Epithelial cell of esophagus (primary cell): Measurements from ENCODE around the gene DEFB127.

Experiments used
- DNase-seq: peaks from one replicate; pipeline ENCODE4 v3.0.0; 2010; ENCODE audit warnings: low read depth
- H3K4me3 ChIP-seq: 2 replicates; pipeline ENCODE4 v1.5.1; 2011; ENCODE audit warnings: mild to moderate bottlenecking, low read length, control low read depth
- TF ChIP-seq, protein P1 (sequence below): IDR thresholded peaks from 2 replicates; pipeline ENCODE4 v1.5.1; 2011; ENCODE audit warnings: low read depth, mild to moderate bottlenecking, low read length, control low read depth, inconsistent platforms; ENCODE audit not compliant: insufficient read depth; ENCODE audit errors: missing control alignments

The DEFB127 gene

DNA sequence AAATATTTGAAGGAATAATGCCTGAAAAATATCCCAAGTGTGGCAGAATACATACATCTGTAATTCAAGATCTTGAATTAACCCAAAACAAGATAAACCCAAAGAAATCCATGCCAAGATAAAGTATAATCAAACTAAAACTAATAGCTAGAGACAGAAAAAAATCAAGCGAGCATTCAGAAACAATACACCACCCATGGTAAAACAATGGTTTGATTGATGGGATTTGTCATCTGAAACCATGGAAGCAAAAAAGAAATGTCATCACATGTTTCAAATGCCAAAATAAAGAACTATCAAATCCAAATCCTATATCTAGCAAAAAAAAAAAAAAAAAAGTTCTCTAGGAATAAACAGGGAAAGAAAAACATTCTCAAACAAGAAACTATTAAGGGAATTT, 5.1 kb upstream of the DEFB127 start:
- TF ChIP-seq, protein P1, sequence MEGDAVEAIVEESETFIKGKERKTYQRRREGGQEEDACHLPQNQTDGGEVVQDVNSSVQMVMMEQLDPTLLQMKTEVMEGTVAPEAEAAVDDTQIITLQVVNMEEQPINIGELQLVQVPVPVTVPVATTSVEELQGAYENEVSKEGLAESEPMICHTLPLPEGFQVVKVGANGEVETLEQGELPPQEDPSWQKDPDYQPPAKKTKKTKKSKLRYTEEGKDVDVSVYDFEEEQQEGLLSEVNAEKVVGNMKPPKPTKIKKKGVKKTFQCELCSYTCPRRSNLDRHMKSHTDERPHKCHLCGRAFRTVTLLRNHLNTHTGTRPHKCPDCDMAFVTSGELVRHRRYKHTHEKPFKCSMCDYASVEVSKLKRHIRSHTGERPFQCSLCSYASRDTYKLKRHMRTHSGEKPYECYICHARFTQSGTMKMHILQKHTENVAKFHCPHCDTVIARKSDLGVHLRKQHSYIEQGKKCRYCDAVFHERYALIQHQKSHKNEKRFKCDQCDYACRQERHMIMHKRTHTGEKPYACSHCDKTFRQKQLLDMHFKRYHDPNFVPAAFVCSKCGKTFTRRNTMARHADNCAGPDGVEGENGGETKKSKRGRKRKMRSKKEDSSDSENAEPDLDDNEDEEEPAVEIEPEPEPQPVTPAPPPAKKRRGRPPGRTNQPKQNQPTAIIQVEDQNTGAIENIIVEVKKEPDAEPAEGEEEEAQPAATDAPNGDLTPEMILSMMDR: no peak
- H3K4me3 ChIP-seq: no peak overlapping the region
- DNase-seq: no peak

GRCh38 chr20:164618-165017, 7.4 kb downstream of the DEFB127 start:
- TF ChIP-seq, protein P1: no peak
- no peak for DNase-seq
- H3K4me3 ChIP-seq: no peak overlapping the region

DNA sequence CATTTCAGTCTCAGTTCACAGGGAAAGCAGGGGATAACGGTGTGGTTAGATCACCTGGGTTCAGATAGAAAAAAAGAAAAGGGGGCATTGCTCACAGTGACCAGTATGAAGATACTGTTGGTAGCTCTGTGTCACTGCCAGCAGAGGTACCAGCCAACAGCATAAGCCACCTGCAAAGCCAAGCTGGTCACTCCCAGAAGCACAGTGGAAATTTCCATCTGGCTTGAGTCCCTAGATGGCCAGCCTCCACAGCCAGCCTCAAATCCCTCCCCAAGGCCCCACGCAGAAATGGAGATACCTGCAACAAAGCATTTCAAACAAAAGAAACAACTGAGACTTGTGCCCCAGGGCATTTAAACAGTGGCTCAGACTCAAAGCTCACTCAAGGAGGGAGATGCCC, 11.6 kb downstream of the DEFB127 start:
- no peak for DNase-seq
- H3K4me3 ChIP-seq: no peak overlapping the region
- TF ChIP-seq, protein P1: no peak

DNA sequence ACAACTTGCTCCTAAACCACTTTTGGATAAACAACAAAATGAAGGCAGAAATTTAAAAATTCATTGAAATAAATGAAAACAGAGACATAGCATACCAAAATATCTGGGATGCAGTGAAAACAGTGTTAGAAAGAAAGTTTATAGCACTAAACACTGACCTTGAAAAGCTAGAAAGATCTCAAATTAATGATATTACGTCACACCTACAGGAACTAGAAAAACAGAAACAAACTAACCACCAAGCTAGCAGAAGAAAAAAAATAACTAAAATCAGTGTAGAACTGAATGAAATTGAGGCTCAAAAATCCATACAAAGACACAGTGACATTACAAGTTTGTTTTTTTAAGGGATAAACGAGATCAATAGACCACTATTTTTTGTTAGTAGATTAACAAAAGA, 27.0 kb downstream of the DEFB127 start:
- no peak for DNase-seq
- TF ChIP-seq, protein P1: no peak
- H3K4me3 ChIP-seq: no peak overlapping the region

GRCh38 chr20:187733-188132, 30.5 kb downstream of the DEFB127 start:
- DNase-seq: no peak
- TF ChIP-seq, protein P1: no peak
- H3K4me3 ChIP-seq: no peak overlapping the region

GRCh38 chr20:189611-190010, 32.4 kb downstream of the DEFB127 start, which contains the start of gene DEFB128:
TSS of gene DEFB128 (minus strand) at chr20:189711. CDS start at chr20:189623, 88 bp downstream.
- DNase-seq: no peak
- no peak within 1 kb of the TSS for H3K4me3 ChIP-seq
- TF ChIP-seq, protein P1: no peak

DNA sequence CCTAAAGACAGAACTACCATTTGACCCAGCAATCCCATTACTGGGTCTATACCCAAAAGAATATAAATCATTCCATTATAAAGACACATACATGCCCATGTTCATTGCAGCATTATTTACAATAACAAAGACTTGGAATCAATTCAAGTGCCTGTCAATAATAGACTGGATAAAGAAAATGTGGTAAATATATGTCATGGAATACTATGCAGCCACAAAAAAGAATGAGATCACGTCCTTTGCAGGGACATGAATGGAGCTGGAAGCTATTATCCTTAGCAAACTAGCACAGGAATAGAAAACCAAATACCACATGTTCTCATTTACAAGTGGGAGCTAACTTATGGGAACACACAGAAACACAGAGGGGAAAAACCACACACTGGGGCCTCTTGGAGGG, 41.0 kb downstream of the DEFB127 start:
- DNase-seq: no peak
- no peak overlapping the region for H3K4me3 ChIP-seq
- TF ChIP-seq, protein P1: no peak
